NCI-H2171 treated with DMSO at 0.1 percent for 48 hours (cell line): ENCODE measurements around the gene UPF1.
A peak's percentile ranks its signal among the peaks of the same experiment; 100 is the strongest.

ENCODE experiments used
- DNase-seq: peaks from one replicate; lab custom pipeline; 2025; lab: John Stamatoyannopoulos, UW

Gene UPF1

GRCh38 chr19:18857223-18857622 is 25.5 kb downstream of the UPF1 start:
- no peak for DNase-seq

- DNase-seq: no peak
These were observed 27.3 kb downstream of the UPF1 start for GRCh38 chr19:18858906-18859646.

- no peak for DNase-seq
These were observed 28.0 kb downstream of the UPF1 start for GRCh38 chr19:18859676-18860301.

- no peak for DNase-seq
These were observed 28.5 kb downstream of the UPF1 start for GRCh38 chr19:18860302-18860700.

- no peak for DNase-seq
These were observed 29.0 kb downstream of the UPF1 start for GRCh38 chr19:18860725-18861124.

GRCh38 chr19:18861235-18861634 is 29.5 kb downstream of the UPF1 start:
- no peak for DNase-seq

GRCh38 chr19:18861917-18862316 is 30.2 kb downstream of the UPF1 start:
- no peak for DNase-seq

GRCh38 chr19:18862976-18863842 is 31.4 kb downstream of the UPF1 start:
- DNase-seq: no peak

- peak; percentile 28 for DNase-seq
These were observed 32.1 kb downstream of the UPF1 start for GRCh38 chr19:18863843-18864362.

- no peak for DNase-seq
These were observed 33.6 kb downstream of the UPF1 start for GRCh38 chr19:18865106-18865972.

GRCh38 chr19:18865973-18866799 is 34.4 kb downstream of the UPF1 start:
- no peak for DNase-seq

- DNase-seq: no peak
These were observed 35.0 kb downstream of the UPF1 start for GRCh38 chr19:18866800-18867123.

- DNase-seq: no peak
These were observed 35.4 kb downstream of the UPF1 start for GRCh38 chr19:18867199-18867598.

- no peak for DNase-seq
These were observed 36.0 kb downstream of the UPF1 start for GRCh38 chr19:18867751-18868150.

- no peak for DNase-seq
These were observed 36.7 kb downstream of the UPF1 start for GRCh38 chr19:18868380-18869022.

GRCh38 chr19:18869023-18869618 is 37.4 kb downstream of the UPF1 start:
- no peak for DNase-seq

- no peak for DNase-seq
These were observed 38.2 kb downstream of the UPF1 start for GRCh38 chr19:18869781-18870530.

GRCh38 chr19:18870531-18871172 is 38.9 kb downstream of the UPF1 start:
- DNase-seq: no peak

GRCh38 chr19:18871543-18871942 is 39.8 kb downstream of the UPF1 start:
- DNase-seq: no peak
